Peyer's patch (tissue), 4 donors: ENCODE measurements around the gene CHST8.

Experiments used
- CTCF ChIP-seq, 6 experiments: fragments of 450-650 bp in 4 of 6; fragments of 200-600 bp in 2 of 6; sonication (generic) in 1 of 6; IDR thresholded peaks; one replicate each; pipeline ENCODE4 v1.5.1; 2017 to 2019; ENCODE audit warnings: antibody characterized with exemption in 6 of 6, mild to moderate bottlenecking in 3 of 6, moderate library complexity in 1 of 6
- POLR2A ChIP-seq, 2 donors: fragments of 450-650 bp; IDR thresholded peaks; one replicate each; pipeline ENCODE4 v1.5.1; 2017; ENCODE audit warnings: antibody characterized with exemption in 2 of 2, mild to moderate bottlenecking in 2 of 2, moderate library complexity in 2 of 2

- no peak for TF ChIP-seq CTCF (IDR thresholded peaks at IDR 0.05)
- no peak for TF ChIP-seq POLR2A (IDR thresholded peaks at IDR 0.05)
Observed at GRCh38 chr19:33675501-33676124, 53.9 kb downstream of the CHST8 start.
